NCI-H526 (cell line): Measurements from ENCODE around the gene CCT6A.
"Not testable (repeated sequence)": the region's sequence is repeated elsewhere in the genome, so short reads cannot be mapped to it uniquely, and the experiment has no call there.

Source experiments
- DNase-seq, 2 experiments: peaks; one replicate each; lab custom pipeline; 2025; lab: John Stamatoyannopoulos, UW

Gene CCT6A

GRCh38 chr7:56098187-56099008, 46.8 kb downstream of the CCT6A start:
- DNase-seq, result not testable (repeated sequence)

DNA sequence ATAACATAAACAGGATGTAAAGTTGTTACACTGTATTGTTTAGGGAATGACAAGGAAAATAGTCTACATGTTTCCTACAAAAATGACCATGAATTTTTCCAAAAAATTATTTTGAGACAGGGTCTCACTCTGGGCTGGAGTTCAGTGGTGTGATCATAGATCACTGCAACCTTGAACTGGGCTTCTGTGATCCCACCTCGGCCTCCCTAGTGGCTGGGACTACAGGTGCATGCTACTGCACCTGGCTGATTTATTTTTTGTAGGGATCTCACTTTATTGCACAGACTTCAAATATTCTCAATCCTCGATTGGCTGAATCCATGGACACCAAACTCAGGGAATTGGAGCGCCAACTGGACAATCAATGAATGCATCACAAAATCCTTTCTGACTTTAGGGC, 48.1 kb downstream of the CCT6A start:
- DNase-seq, result no peak

GRCh38 chr7:56104138-56104537, 52.6 kb downstream of the CCT6A start:
- DNase-seq, result not testable (repeated sequence)

- DNase-seq, result peak in 1 of 2 experiments; percentile 35
Observed at GRCh38 chr7:56105508-56105907, 53.9 kb downstream of the CCT6A start.

DNA sequence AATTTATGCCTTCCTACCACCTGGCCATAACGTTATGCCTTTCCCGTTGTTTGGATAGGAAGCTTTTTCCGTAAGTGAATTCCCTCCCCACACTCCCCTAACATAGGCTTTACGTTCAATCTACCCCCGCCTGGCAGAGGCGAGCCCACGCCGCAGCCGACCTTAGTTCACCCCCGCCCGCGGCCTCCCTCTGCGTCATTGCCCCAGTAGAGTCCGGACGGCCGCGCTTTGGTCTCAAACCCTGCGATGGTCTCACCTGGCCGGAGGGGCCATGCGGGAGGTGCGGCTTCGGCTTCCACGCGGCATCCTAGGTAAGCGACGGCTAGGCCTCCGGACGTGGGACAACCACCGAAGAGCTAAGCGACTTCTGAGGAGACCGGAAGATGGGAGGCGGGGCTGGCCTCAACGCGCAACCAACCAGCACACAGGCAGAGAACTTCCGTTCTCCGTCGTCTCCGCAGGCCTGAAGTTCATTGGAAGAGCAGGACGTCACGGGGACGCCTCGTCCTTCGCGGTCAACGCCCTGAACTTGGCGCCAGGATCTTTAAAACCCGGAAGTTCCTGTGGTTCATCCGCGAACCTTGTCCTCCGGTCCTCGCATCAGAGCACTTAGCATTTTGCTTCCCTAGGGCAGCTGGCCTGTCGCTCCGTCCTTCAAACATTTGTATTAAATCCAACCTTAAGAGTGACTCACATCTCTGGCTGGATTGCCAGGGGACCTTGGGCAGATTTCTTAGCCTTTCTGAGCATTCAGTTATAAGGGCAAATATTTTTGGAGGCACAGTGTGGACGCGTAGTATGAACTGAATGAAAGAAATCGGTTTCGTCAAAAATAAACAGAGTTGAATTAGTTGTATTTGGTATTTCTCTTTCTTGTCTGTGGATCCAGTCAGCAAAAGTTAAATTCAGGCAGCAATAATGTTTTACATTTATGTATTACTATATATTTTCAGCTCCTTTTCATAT, 54.8 kb downstream of the CCT6A start, which contains the start of gene CHCHD2:
Gene CHCHD2, minus strand, starts transcription at position 369 of the 966 bp plus-strand sequence. Its CDS starts 63 bp downstream, at position 306.
- peak; percentile 99 for DNase-seq

- DNase-seq, result no peak
Observed at GRCh38 chr7:56107954-56108258, 56.3 kb downstream of the CCT6A start.

GRCh38 chr7:56110611-56111010, 59.0 kb downstream of the CCT6A start:
- no peak for DNase-seq

DNA sequence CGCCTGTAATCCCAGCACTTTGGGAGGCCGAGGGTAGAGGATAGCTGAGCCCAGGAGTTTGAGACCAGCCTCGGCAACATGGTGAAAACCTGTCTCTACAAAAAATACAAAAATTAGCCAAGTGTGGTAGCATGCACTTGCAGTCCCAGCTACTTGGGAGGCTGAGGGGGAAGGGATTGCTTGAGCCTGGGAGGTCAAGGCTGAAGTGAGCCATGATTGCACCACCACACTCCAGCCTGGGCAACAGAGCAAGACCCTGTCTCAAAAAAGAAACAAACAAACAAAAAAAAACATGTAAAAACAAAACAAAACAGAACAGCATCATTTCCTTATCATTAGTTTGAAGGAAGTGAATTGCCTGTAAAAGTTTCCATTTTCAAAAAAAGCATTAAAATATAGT, 60.7 kb downstream of the CCT6A start:
- not testable (repeated sequence) for DNase-seq
